ENCODE measurements around the gene WDR72.

- TF ChIP-seq SIN3A (conservative IDR thresholded peaks at IDR 0.05 in 1 of 2, IDR thresholded peaks at IDR 0.05 in 1 of 2; ENCODE audit: low read depth in 1 of 2, low read length in 2 of 2) (no peak), EP300 (IDR thresholded peaks at IDR 0.05; ENCODE audit: borderline replicate concordance in 1 of 2, low read depth in 2 of 2, low read length in 2 of 2) (no peak), POLR2A (IDR thresholded peaks at IDR 0.05; ENCODE audit: control extremely low read depth in 1 of 2, low read depth in 2 of 2, low read length in 2 of 2) (no peak), ATF2 (IDR thresholded peaks at IDR 0.05; ENCODE audit: low read length) (no peak), TAF1 (IDR thresholded peaks at IDR 0.05; ENCODE audit: low read depth, low read length) (no peak), EZH2 (IDR thresholded peaks at IDR 0.05; ENCODE audit: low read depth, low read length, severe bottlenecking) (no peak), CTCF (IDR thresholded peaks at IDR 0.05; ENCODE audit: control extremely low read depth in 1 of 3, insufficient read depth in 1 of 3, low read depth in 1 of 3, low read length in 3 of 3) (no peak), SRF (IDR thresholded peaks at IDR 0.05; ENCODE audit: low read depth, low read length) (no peak)
Measured at GRCh38 chr15:53589520-53590057, 169.9 kb downstream of the WDR72 start.
